ENCODE results near the gene OTX2. TPM values are rescaled to one million over a fixed set of nuclear protein-coding genes. Genes with fewer than 3 reads are reported as not detected.

OTX2 gene
- total RNA-seq, 4 donors from 2014 or later: not detected

GRCh38 chr14:56814969-56815700 lies 4.9 kb upstream of the OTX2 start:
- Histone ChIP-seq H3K4me3 (no peak overlapping the region), H3K27ac (no peak overlapping the region), H3K9me3 (no peaks in the 10 kb centered on the region), H3K36me3 (no peaks in the 10 kb centered on the region), H3K27me3 (peaks cover 100% of the 10 kb centered on the region), H3K4me1 (peaks cover 0 to 9% (median 0%) of the 10 kb centered on the region in 4 donors)
- intact Hi-C loops (cut with DNase I; ENCODE audit: low total_unique reads): no loop called here
- no peak for DNase-seq
- no peak for TF ChIP-seq EP300 (IDR thresholded peaks at IDR 0.05; ENCODE audit: low read depth)
- no peak for TF ChIP-seq POLR2A (IDR thresholded peaks at IDR 0.05)
- TF ChIP-seq, protein P1, sequence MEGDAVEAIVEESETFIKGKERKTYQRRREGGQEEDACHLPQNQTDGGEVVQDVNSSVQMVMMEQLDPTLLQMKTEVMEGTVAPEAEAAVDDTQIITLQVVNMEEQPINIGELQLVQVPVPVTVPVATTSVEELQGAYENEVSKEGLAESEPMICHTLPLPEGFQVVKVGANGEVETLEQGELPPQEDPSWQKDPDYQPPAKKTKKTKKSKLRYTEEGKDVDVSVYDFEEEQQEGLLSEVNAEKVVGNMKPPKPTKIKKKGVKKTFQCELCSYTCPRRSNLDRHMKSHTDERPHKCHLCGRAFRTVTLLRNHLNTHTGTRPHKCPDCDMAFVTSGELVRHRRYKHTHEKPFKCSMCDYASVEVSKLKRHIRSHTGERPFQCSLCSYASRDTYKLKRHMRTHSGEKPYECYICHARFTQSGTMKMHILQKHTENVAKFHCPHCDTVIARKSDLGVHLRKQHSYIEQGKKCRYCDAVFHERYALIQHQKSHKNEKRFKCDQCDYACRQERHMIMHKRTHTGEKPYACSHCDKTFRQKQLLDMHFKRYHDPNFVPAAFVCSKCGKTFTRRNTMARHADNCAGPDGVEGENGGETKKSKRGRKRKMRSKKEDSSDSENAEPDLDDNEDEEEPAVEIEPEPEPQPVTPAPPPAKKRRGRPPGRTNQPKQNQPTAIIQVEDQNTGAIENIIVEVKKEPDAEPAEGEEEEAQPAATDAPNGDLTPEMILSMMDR (IDR thresholded peaks at IDR 0.05): no peak
- no peak for TF ChIP-seq POLR2AphosphoS5 (IDR thresholded peaks at IDR 0.05)
- in situ Hi-C loops (cut with MboI; ENCODE audit: low pct_ligation_motif_present in 1 of 4, low pct_unique_long_range_greater_than_20kb in 1 of 4, low sequenced_read_pairs in 3 of 4): no loop called here
- WGBS, 2 donors (ENCODE audit: low coverage in 1 of 2): 10 to 16% methylated on average over 4 of the region's 4 CpGs

DNA sequence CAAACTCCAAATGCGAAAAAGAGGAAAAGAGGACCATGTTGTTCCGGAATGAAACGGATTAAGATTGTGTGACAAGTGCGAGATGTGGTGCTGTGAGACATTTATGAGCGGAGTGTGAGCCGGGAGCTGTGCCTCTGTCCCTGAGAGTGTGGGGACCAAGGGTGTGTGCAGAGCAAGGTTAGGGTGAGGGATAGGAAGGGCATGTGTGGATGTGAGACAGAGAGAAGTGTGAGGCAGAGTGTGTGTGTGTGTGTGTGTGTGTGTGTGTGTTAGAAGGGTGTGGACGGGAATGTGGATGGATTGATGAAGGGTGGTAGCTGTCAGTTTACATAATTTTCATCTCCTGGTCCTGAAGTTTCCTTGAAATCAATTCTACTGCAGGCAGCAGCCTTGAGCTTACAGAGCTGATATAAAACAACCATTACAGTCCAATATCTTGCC lies 4.3 kb upstream of the OTX2 start:
- no peaks in the 10 kb centered on the region for H3K36me3 ChIP-seq
- in situ Hi-C loops (cut with MboI; ENCODE audit: low pct_ligation_motif_present in 1 of 4, low pct_unique_long_range_greater_than_20kb in 1 of 4, low sequenced_read_pairs in 3 of 4) (no loop called here), intact Hi-C loops (cut with DNase I; ENCODE audit: low total_unique reads) (no loop called here)
- peaks cover 100% of the 10 kb centered on the region for H3K27me3 ChIP-seq
- TF ChIP-seq POLR2A (IDR thresholded peaks at IDR 0.05): no peak
- no peak for TF ChIP-seq POLR2AphosphoS5 (IDR thresholded peaks at IDR 0.05)
- TF ChIP-seq, protein P1 (IDR thresholded peaks at IDR 0.05): no peak
- no peak for TF ChIP-seq EP300 (IDR thresholded peaks at IDR 0.05; ENCODE audit: low read depth)
- H3K4me1 ChIP-seq: peaks cover 0 to 12% (median under 1%) of the 10 kb centered on the region in 4 donors
- H3K9me3 ChIP-seq: no peaks in the 10 kb centered on the region
- no peak for DNase-seq
- H3K4me3 ChIP-seq: no peak overlapping the region
- no peak overlapping the region for H3K27ac ChIP-seq
- 12 to 20% methylated on average over 7 of the region's 7 CpGs for WGBS, 2 donors (ENCODE audit: low coverage in 1 of 2)

DNA sequence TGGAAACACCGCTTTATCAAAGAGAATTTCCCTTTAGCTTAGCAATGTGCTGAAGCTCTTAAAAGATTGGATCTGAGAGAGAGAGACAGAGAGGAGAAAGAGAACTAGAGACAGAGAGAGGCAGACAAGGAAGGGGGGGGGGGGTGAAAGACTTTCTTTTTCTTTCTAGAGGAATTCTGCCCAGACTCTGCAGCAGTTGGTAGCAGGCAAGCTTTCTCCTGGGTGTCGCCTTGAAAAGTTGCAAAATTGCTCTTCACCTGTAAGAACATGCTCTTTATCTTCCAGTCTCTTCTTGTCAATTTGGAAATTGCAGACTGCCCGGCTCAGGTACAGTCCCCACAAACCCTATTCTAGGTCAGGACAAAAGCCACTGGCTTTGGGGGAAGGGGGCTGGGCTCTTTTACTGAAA lies 2.9 kb upstream of the OTX2 start:
- Histone ChIP-seq H3K4me3 (no peak overlapping the region), H3K27me3 (peaks cover 100% of the 10 kb centered on the region), H3K36me3 (no peaks in the 10 kb centered on the region), H3K9me3 (no peaks in the 10 kb centered on the region), H3K27ac (no peak overlapping the region), H3K4me1 (peaks cover 0 to 22% (median 11%) of the 10 kb centered on the region in 4 donors)
- intact Hi-C loops (cut with DNase I; ENCODE audit: low total_unique reads) (no loop called here), in situ Hi-C loops (cut with MboI; ENCODE audit: low pct_ligation_motif_present in 1 of 4, low pct_unique_long_range_greater_than_20kb in 1 of 4, low sequenced_read_pairs in 3 of 4) (no loop called here)
- no peak for TF ChIP-seq EP300 (IDR thresholded peaks at IDR 0.05; ENCODE audit: low read depth)
- TF ChIP-seq POLR2AphosphoS5 (IDR thresholded peaks at IDR 0.05): no peak
- TF ChIP-seq POLR2A (IDR thresholded peaks at IDR 0.05): no peak
- TF ChIP-seq, protein P1 (IDR thresholded peaks at IDR 0.05): no peak
- 8 to 10% methylated on average over 2 to 3 of the region's 3 CpGs for WGBS, 2 donors (ENCODE audit: low coverage in 1 of 2)
- DNase-seq: no peak

DNA sequence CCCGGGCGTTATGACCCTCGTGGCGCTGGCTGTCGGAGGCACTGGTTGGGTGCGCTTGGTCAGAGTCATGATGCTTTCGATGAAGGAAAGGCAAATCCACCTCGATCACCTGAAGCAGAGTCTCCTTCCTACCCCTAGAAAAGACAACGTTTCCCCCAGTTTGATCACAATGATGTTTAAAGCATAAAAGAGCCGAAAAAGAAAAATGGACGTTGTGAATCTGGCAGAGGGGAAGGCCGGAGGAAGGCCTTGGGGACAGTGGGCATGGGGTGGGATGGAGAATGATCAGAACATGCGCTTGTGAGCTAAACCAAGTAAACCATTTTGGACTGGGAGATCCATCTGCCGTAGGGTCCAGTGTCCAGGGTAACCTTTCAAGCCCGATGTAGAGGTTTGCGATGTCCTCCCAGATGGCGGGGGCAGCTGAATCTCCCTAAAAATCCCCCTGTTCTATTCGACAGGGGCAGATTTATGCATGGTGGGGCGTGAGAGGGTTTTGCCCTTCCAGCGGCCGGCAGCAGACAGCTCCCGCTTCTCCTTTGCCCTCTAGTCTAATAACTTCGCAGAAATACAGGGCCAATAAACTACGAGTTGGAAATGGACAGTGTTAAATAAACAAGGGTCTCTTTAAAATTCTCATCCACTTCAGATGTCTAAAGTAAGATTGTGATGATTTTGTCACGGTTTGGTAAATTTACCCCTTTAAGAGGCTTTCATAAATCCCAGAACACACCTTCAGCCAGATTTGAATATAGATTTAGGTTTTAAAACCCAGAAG lies 2.3 kb upstream of the OTX2 start:
- H3K9me3 ChIP-seq: no peaks in the 10 kb centered on the region
- no peak overlapping the region for H3K4me3 ChIP-seq
- TF ChIP-seq EP300 (IDR thresholded peaks at IDR 0.05; ENCODE audit: low read depth) (no peak), POLR2A (IDR thresholded peaks at IDR 0.05) (no peak), POLR2AphosphoS5 (IDR thresholded peaks at IDR 0.05) (no peak)
- TF ChIP-seq, protein P1 (IDR thresholded peaks at IDR 0.05): no peak
- no peak for DNase-seq
- no peak overlapping the region for H3K27ac ChIP-seq
- peaks cover 100% of the 10 kb centered on the region for H3K27me3 ChIP-seq
- intact Hi-C loops (cut with DNase I; ENCODE audit: low total_unique reads): no loop called here
- 8 to 17% methylated on average over 7 to 25 of the region's 25 CpGs for WGBS, 2 donors (ENCODE audit: low coverage in 1 of 2)
- in situ Hi-C loops (cut with MboI; ENCODE audit: low pct_ligation_motif_present in 1 of 4, low pct_unique_long_range_greater_than_20kb in 1 of 4, low sequenced_read_pairs in 3 of 4): no loop called here
- no peaks in the 10 kb centered on the region for H3K36me3 ChIP-seq
- peaks cover 0 to 24% (median 11%) of the 10 kb centered on the region in 4 donors for H3K4me1 ChIP-seq

Data from transverse colon (tissue), 4 donors.